HG03575 (cell line): Measurements from ENCODE around the gene HS6ST3.

Experiments used
- ATAC-seq: cut with Tn5 transposase; IDR thresholded peaks from one replicate; pipeline ENCODE4 v1.9.1; 2021; ENCODE audit not compliant: unreplicated experiment, insufficient number of reproducible peaks, low FRiP score; ENCODE audit errors: extremely low read depth

HS6ST3 gene

DNA sequence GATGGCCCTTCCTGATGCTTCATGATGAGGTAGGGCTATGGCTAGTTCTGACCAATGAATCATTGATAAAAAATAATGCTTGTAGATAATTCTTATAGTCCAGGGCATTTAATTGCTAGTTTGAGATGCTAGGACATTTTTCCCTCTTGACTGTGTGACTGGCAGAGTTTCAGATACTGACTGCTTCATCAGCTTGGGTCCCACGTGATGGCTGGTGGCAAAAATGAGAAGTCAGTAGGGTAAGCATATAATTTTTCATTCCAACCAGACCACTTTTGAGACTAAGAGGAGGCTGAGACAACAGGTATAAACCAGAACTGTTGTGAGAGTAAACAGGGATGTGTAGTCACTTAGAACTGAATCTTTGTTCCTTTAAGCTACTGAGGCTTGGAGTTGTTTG is 183.3 kb downstream of the HS6ST3 start:
- ATAC-seq, result no peak

DNA sequence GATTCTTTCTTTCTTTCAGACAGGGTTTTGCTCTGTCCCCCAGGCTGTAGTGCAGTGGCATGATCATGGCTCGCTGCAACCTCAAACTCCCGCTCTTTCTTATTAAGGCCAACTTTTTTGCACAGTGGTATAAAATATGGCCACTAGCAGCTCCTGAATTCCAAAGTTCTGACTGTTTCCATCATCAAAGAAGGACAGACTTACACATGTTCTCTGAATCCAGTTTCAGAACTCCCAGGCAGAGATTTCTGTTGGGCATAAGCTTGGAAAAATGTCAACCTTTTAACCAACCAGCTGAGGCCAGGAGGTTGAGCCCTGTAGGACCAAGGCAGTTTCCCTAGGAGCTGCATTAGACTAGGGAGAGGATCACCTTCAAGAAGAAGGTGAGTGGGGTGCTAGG is 184.1 kb downstream of the HS6ST3 start:
- no peak for ATAC-seq

- no peak for ATAC-seq
Measured at GRCh38 chr13:96279904-96280303, 190.0 kb downstream of the HS6ST3 start.

DNA sequence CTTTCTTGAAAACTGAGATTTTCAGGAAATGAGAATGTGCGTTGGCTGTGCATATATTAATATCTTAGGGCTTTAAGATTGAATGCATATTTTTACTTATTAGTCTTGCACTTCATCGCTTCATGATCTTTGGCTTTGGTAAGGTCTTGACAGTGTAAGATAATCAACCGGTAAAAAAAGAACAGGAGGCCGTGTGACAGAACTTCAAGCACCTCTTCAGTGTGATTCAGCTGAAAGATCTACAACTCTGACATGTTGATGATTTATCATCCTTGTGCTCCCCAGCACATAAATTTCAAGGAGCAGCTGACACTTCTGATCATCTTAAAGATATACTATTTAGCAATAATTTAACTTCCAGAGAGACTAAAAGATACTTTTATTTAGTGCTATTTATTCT is 195.1 kb downstream of the HS6ST3 start:
- no peak for ATAC-seq

GRCh38 chr13:96285729-96286128 is 195.8 kb downstream of the HS6ST3 start:
- no peak for ATAC-seq

- no peak for ATAC-seq
Measured at GRCh38 chr13:96294930-96295881, 205.3 kb downstream of the HS6ST3 start.

DNA sequence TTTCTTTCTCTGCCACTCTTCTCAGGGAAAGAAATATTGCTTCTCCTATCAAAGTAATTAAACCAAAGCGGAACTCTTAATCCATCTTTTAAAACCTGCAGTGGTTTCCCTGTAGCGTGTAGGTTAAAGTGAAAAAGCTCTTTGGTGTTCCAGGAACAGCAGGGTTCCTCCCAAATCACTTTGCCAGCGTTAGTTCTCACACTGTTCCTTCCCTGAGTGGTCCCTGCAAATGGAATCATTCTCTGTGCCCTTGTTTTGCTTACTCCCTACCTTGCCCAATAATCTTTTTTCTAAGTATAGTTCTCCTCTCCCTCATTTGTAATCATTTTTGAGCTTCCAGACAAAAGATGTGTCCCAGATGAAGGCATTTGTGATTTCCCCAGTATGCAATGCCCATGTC is 207.5 kb downstream of the HS6ST3 start:
- ATAC-seq, result no peak

- no peak for ATAC-seq
Measured at GRCh38 chr13:96299235-96299634, 209.3 kb downstream of the HS6ST3 start.

- no peak for ATAC-seq
Measured at GRCh38 chr13:96308568-96308967, 218.7 kb downstream of the HS6ST3 start.

DNA sequence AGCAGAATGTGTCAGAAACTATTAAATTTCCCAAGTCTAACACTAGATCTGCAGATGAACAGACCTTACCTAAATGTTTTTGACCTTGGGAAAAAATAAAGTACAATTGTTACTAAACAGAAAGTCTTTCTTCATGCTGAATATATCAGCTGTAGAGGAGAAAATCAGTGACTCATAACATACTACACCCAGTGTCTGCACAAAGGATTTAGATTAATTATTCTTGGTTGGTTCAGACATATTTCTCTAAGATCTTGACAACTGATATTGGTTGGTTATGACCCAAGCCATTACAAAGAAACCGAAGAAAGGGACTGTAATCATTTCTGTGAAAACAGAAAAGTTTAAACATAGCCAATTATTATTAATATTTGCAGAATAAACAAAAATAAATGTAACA is 225.1 kb downstream of the HS6ST3 start:
- no peak for ATAC-seq

DNA sequence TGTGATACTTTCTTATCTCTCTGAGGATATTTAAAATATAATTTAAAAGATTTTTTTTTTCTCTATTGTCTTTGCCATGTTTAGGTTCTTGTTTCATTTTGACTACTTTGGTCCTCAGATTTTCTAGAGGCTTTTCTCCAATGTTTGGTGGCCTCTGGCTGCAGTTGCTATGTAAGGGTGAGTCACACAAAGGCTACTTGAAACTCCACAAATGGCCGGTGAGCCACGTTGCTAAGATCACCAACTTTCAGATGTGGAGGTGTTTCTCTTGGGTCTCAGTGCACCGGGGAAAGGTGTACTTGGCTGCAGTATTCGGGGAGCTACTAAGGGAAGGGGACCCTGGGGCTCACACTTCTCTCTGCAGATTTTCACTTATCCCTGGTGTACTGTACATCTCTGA is 248.1 kb downstream of the HS6ST3 start:
- no peak for ATAC-seq

DNA sequence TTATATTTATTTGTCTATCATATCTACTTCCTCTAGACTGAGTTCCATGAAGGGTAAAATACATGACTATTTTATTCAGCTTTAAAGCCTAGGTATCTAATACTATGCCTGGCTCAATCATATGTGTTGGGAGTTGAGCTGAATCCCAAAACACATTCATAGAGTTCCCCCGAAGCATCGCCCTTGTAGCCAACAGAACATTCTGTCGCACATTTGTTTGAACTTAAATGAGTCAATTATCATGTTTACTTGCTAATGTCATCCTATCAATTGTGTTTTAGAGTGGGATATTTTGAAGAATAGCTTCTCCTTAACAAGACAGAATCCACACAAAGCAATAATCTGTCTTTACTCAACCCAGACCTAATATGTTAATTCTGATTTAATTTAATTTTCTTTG is 252.4 kb downstream of the HS6ST3 start:
- no peak for ATAC-seq

DNA sequence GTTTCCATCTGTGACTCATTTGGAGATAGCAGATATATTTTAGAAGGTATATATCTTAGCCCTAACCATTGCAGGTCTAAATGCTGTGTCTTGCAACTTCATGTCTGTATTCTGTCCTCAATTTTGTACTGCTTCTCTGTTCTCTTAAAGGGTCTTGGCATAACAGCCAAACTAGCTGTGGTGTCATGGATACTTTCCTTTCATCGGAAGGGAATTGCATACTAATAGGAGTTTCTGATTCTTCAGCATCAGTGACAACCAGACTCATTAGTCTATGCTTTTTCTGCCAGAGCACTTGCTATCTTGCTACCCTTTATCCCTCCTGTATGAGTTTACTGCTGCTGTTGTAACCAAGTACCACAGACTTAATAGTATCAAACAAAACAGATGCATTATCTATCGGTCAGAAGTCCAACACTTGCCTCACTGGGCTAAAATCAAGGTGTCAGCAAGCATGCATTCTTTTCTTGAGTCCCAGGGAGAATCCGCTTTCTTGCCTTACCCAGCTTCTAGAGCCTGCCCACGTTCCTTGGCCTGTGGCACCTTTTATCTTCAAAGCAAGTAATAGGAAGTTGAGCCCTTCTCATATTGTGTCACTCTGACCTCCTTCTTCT is 253.1 kb downstream of the HS6ST3 start:
- ATAC-seq, result no peak

DNA sequence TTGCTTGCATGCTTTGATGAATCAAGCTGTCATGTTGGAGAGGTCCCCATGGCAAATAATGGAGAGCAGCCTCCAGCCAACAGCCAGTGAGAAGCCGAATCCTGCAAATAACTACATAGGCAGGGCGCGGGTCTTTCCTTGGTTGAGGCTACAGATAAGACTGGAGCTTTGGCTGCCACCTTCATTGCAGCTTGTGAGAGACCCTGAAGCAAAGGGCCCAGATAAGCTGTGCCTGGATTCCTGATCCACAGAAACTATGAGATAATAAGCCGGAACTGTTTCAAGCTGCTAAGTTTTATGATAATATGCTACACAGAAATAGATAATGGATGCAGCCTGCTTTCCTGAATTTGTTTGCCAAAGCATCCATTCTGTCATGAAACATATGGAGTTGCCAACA is 257.0 kb downstream of the HS6ST3 start:
- no peak for ATAC-seq

DNA sequence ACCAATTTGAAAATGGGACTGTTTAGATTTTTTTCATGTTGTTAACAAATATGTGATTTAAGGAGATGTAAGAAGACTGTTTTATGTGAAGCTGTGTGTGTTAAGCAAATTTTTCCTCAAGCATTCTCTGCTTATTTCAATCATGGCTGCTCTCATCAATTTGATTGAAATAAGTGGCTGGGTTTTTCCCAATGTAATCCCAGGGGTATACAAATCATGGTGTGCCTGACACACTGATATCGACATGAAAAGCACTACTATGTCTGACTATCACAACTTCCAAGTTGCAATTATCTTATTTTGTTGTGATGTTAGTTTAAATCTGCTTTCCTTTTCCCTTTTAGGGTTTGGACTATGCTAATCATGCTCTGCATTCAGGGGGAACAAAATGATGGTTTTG is 283.7 kb downstream of the HS6ST3 start:
- ATAC-seq, result no peak

GRCh38 chr13:96377835-96378234 is 287.9 kb downstream of the HS6ST3 start:
- no peak for ATAC-seq

- ATAC-seq, result no peak
Measured at GRCh38 chr13:96379967-96380366, 290.1 kb downstream of the HS6ST3 start.

DNA sequence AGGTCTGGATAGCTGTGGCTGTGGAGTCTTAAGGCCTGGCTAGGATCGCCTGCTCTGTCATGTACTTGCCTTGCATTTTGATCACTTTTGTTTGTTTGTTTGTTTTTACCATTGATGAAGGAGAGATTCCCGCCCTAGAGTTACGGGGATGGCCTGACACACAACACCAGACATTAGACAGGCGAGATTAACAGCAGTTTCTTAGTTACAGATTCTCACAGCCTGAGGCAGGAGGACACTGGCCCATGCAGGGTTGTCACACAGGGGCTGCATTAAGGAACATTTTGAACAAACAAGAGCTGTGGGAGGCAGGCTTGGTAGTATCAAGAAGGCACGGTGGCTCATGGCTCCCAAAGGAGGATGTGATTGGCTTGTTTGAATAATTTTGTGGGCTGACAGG is 291.8 kb downstream of the HS6ST3 start:
- ATAC-seq, result no peak

GRCh38 chr13:96388598-96388997 is 298.7 kb downstream of the HS6ST3 start:
- ATAC-seq, result no peak

GRCh38 chr13:96391606-96392005 is 301.7 kb downstream of the HS6ST3 start:
- no peak for ATAC-seq
